ENCODE results near the gene AJUBA.
"Not testable (repeated sequence)": the region's sequence is repeated elsewhere in the genome, so short reads cannot be mapped to it uniquely, and the experiment has no call there.

AJUBA gene

DNA sequence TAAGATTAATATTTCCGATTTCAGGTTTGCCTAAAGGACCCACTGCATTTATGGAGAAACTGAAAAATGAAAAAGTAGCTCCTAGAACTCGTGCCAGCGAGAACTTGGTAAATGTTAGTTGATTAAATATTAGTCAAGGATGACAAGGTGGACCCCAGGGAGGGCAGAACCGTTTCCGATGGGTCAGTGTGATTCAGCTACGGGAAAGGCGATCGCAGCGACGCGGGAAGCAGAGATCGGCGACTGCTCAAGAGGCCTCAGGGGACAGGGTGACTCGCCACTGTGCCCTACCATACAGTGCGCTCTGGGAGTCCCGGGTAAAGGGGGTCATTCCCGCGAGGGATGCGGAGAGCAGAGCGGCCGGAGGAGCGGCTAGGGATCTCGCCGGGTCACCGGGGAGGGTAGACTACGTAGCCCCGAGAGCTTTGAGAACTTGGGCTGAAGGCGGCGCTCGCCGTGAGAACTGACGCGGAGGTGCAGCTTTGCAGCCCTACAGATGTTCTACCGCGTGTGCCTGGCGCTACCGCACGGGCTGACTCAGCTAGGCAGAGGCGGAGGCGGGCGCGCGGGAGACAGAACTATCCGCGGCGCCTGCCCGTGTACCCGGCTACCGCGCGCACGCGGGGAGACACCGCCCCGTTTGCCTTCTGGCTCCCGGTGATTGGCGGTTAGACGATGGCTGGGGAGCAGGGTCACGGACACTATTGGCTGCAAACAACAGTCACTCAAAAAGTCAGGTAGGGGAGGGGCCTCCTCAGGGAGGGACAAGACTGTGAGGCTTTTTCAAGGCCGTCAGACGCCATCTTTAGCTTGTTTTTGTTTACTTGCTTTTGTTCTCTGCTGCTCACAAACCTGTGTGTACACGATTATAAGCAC, 24.4 kb upstream of the AJUBA start:
- Histone ChIP-seq H3K4me1 (peaks cover 42% of the 10 kb centered on the region), H3K9ac (peak overlapping the region; percentile 93), H3K27ac (peak overlapping the region; percentile 95), H3K27me3 (no peaks in the 10 kb centered on the region), H3K36me3 (no peaks in the 10 kb centered on the region), H4K20me1 (no peaks in the 10 kb centered on the region), H3K4me3 (peak overlapping the region; percentile 75), H3K4me2 (peak overlapping the region; percentile 87), H3K9me3 (no peaks in the 10 kb centered on the region)
- TF ChIP-seq Cebpa-rat (IDR thresholded peaks at IDR 0.05), result no peak

DNA sequence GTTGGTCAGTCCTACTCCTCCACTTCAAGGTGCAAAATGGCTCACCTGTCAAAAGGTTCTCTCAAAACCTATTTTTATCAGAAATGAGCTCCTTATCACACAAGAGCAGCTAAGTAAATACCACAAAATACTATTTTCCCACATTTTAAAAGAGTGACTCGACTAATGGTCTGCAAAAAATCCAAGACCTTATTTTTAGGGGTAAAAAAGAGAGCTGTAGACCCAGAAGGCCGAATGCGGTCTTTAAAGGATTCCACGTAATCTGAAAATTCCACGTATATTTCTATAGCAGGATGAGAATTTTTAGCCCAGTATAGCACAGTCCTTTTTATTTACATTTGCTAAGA, 23.8 kb upstream of the AJUBA start:
- H3K4me2 ChIP-seq, result peak overlapping the region; percentile 87
- no peaks in the 10 kb centered on the region for H3K9me3 ChIP-seq
- no peaks in the 10 kb centered on the region for H4K20me1 ChIP-seq
- H3K9ac ChIP-seq, result peak overlapping the region; percentile 93
- peak overlapping the region; percentile 75 for H3K4me3 ChIP-seq
- H3K27ac ChIP-seq, result peak overlapping the region; percentile 95
- H3K36me3 ChIP-seq, result no peaks in the 10 kb centered on the region
- no peaks in the 10 kb centered on the region for H3K27me3 ChIP-seq
- peaks cover 42% of the 10 kb centered on the region for H3K4me1 ChIP-seq
- no peak for TF ChIP-seq Cebpa-rat (IDR thresholded peaks at IDR 0.05)

GRCh38 chr14:23005451-23006187, 23.3 kb upstream of the AJUBA start:
- Histone ChIP-seq H3K4me2 (peak overlapping the region; percentile 87), H3K9me3 (no peaks in the 10 kb centered on the region), H3K27ac (no peak overlapping the region; the same call in 1 of the 2 replicates), H3K9ac (peak overlapping the region; percentile 93; the same call in 1 of the 2 replicates), H3K36me3 (no peaks in the 10 kb centered on the region), H4K20me1 (no peaks in the 10 kb centered on the region), H3K4me3 (peak overlapping the region; percentile 75; the same call in 1 of the 2 replicates), H3K27me3 (no peaks in the 10 kb centered on the region), H3K4me1 (peaks cover 42% of the 10 kb centered on the region)
- no peak for TF ChIP-seq Cebpa-rat (IDR thresholded peaks at IDR 0.05)

DNA sequence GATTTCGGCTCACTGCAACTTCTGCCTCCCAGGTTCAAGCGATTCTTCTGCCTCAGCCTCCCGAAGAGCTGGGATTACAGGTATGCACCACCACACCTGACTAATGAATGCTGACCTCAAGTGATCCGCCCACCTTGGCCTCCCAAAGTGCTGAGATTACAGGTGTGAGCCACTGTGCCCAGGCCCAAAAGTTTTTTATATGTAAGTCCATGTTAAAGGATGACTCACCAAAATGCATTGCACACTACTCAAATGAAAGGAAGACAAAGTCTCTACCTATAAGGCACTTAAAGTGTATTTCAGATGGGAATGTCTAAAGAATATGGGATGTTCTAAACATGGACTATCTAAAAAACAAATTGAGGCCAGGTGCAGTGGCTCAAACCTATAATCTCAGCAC, 21.9 kb upstream of the AJUBA start:
- not testable (repeated sequence) for H3K27me3 ChIP-seq, H3K9ac ChIP-seq, H3K36me3 ChIP-seq, H3K4me3 ChIP-seq, H4K20me1 ChIP-seq, H3K4me2 ChIP-seq, H3K27ac ChIP-seq, H3K9me3 ChIP-seq
- peaks cover 35% of the 10 kb centered on the region for H3K4me1 ChIP-seq

- H3K4me2 ChIP-seq, result no peak overlapping the region
- no peaks in the 10 kb centered on the region for H3K9me3 ChIP-seq
Measured at GRCh38 chr14:23002592-23002991, 20.2 kb upstream of the AJUBA start.

GRCh38 chr14:23000860-23001259, 18.5 kb upstream of the AJUBA start:
- Histone ChIP-seq H3K27ac (no peak overlapping the region), H3K4me3 (no peak overlapping the region), H3K4me1 (peaks cover 8% of the 10 kb centered on the region), H4K20me1 (no peaks in the 10 kb centered on the region), H3K27me3 (no peaks in the 10 kb centered on the region), H3K36me3 (peaks cover 12% of the 10 kb centered on the region; the same call in 1 of the 2 replicates), H3K9me3 (no peaks in the 10 kb centered on the region), H3K9ac (no peak overlapping the region), H3K4me2 (no peak overlapping the region)
- TF ChIP-seq Cebpa-rat (IDR thresholded peaks at IDR 0.05), result no peak

More at GRCh38 chr14:23002592-23002991, 20.2 kb upstream of the AJUBA start:
- H4K20me1 ChIP-seq, result no peaks in the 10 kb centered on the region
- no peak overlapping the region for H3K4me3 ChIP-seq
- H3K36me3 ChIP-seq, result peaks cover 12% of the 10 kb centered on the region; the same call in 1 of the 2 replicates
- H3K9ac ChIP-seq, result no peak overlapping the region
- no peak overlapping the region for H3K27ac ChIP-seq
- H3K27me3 ChIP-seq, result no peaks in the 10 kb centered on the region
- H3K4me1 ChIP-seq, result peaks cover 18% of the 10 kb centered on the region
- TF ChIP-seq Cebpa-rat (IDR thresholded peaks at IDR 0.05), result no peak

GRCh38 chr14:22998329-22999012, 16.1 kb upstream of the AJUBA start:
- no peak overlapping the region for H3K4me2 ChIP-seq

DNA sequence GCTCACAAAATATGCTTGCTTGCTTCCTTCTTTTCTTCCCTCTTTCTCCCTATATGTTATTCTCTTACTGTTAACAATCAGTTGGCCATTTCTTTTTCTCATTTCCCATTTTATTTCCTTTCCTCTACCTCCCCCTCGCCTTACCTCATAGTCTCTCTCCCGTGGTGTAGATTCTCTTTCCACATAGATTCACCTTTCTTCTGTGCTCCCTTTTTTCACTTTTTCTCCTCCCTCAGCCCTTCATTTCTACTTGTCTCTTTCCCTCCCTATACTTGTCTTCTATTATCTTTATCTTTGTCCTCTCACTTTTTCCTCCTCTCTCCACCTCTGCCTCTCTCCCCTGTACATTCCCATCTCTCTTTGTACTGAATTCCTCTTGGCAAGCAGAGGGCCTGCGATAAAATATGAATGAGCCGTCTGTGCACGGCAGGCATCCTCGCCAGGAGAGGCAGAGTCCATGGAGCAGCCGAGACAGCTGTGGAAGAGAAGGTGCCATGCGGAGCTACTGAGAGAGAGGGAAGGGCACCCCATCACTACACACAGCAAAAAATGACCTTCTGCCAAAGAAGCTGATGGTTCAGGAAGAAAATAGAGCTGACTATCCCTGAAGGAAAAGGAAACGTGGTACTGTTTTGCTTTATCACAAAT, 15.4 kb upstream of the AJUBA start:
- Histone ChIP-seq H3K4me3 (no peak overlapping the region), H3K27ac (no peak overlapping the region), H4K20me1 (no peaks in the 10 kb centered on the region), H3K9me3 (no peaks in the 10 kb centered on the region), H3K36me3 (peaks cover 20% of the 10 kb centered on the region; the same call in 1 of the 2 replicates), H3K9ac (0 out of 2 replicates have a peak overlapping the region, but pooled peaks have one; percentile 10), H3K4me1 (peaks cover 25% of the 10 kb centered on the region), H3K4me2 (no peak overlapping the region), H3K27me3 (no peaks in the 10 kb centered on the region)
- no peak for TF ChIP-seq Cebpa-rat (IDR thresholded peaks at IDR 0.05)

More at GRCh38 chr14:22998329-22999012, 16.1 kb upstream of the AJUBA start:
- TF ChIP-seq Cebpa-rat (IDR thresholded peaks at IDR 0.05), result no peak
- peaks cover 18% of the 10 kb centered on the region for H3K4me1 ChIP-seq
- no peak overlapping the region for H3K4me3 ChIP-seq
- no peak overlapping the region for H3K27ac ChIP-seq
- peaks cover 20% of the 10 kb centered on the region; the same call in 1 of the 2 replicates for H3K36me3 ChIP-seq
- H3K9me3 ChIP-seq, result no peaks in the 10 kb centered on the region
- H3K27me3 ChIP-seq, result no peaks in the 10 kb centered on the region
- 0 out of 2 replicates have a peak overlapping the region, but pooled peaks have one; percentile 10 for H3K9ac ChIP-seq
- H4K20me1 ChIP-seq, result no peaks in the 10 kb centered on the region

Measured in BLaER1 (cell line).